Measurements from ENCODE around the gene ADAMTSL4.
"Not testable (repeated sequence)": the region's sequence is repeated elsewhere in the genome, so short reads cannot be mapped to it uniquely, and the experiment has no call there.

Gene ADAMTSL4

GRCh38 chr1:150568594-150568966 is 19.4 kb downstream of the ADAMTSL4 start:
- DNase-seq, result no peak

- no peak for DNase-seq
Observed at GRCh38 chr1:150572918-150573647, 23.9 kb downstream of the ADAMTSL4 start.

GRCh38 chr1:150573648-150574071 is 24.5 kb downstream of the ADAMTSL4 start:
- not testable (repeated sequence) for DNase-seq

GRCh38 chr1:150574260-150575071 is 25.3 kb downstream of the ADAMTSL4 start:
- no peak for DNase-seq

GRCh38 chr1:150575072-150575489 is 25.9 kb downstream of the ADAMTSL4 start:
- no peak for DNase-seq

- DNase-seq, result no peak
Observed at GRCh38 chr1:150575518-150576366, 26.5 kb downstream of the ADAMTSL4 start.

GRCh38 chr1:150576367-150576711 is 27.1 kb downstream of the ADAMTSL4 start:
- no peak for DNase-seq

GRCh38 chr1:150576794-150577556 is 27.8 kb downstream of the ADAMTSL4 start:
- DNase-seq, result no peak

- peak; percentile 21 for DNase-seq
Observed at GRCh38 chr1:150577557-150578271, 28.5 kb downstream of the ADAMTSL4 start.

- DNase-seq, result peak; percentile 69
Observed at GRCh38 chr1:150578272-150579109, 29.3 kb downstream of the ADAMTSL4 start.

GRCh38 chr1:150579110-150579944 is 30.1 kb downstream of the ADAMTSL4 start, which contains the start of gene MCL1:
Gene MCL1 (minus strand): TSS chr1:150579610. CDS start chr1:150579530, 80 bp downstream.
- peak; percentile 91 for DNase-seq

- DNase-seq, result no peak
Observed at GRCh38 chr1:150579945-150580642, 30.9 kb downstream of the ADAMTSL4 start.

- DNase-seq, result not testable (repeated sequence)
Observed at GRCh38 chr1:150580966-150581365, 31.8 kb downstream of the ADAMTSL4 start.

GRCh38 chr1:150581437-150581836 is 32.2 kb downstream of the ADAMTSL4 start:
- DNase-seq, result not testable (repeated sequence)

GRCh38 chr1:150581962-150582361 is 32.8 kb downstream of the ADAMTSL4 start:
- DNase-seq, result not testable (repeated sequence)

- no peak for DNase-seq
Observed at GRCh38 chr1:150582371-150582770, 33.2 kb downstream of the ADAMTSL4 start.

- DNase-seq, result no peak
Observed at GRCh38 chr1:150596095-150596892, 47.1 kb downstream of the ADAMTSL4 start.

GRCh38 chr1:150596976-150597375 is 47.8 kb downstream of the ADAMTSL4 start:
- no peak for DNase-seq
